ENCODE measurements around the gene CPVL. TPM values are rescaled to one million over a fixed set of nuclear protein-coding genes. Genes with fewer than 3 reads are reported as not detected.
A peak's percentile ranks its signal among the peaks of the same experiment; 100 is the strongest.

CPVL gene
- total RNA-seq, 4 donors from 2014 or later: 8.0 to 28.5 (median 11.3) TPM

DNA sequence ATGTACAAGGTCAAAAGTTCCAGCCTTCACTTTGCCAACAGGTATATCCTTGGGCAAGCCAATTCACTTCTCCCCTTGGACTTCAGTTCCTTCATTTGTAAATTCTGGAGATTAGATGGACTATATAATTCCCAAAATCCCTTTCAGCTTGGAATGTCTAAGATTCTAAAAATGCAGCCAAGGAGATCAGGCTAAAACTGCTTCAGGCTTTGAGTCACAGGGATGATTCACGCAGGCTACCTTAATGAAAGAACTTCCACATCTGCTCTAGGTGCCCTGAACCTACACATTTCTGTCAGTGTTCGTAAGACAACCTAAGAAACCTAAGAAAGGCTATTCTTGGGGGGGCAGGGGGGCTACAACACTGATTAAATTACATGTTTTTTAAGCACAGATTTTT, 7.1 kb downstream of the CPVL start:
- no peaks in the 10 kb centered on the region for H3K4me1 ChIP-seq
- H3K27ac ChIP-seq (replicated peaks in 1 of 4): no peak overlapping the region
- no peaks in the 10 kb centered on the region for H3K36me3 ChIP-seq
- peak; percentile 26 for DNase-seq (ENCODE audit: extremely low spot score)
- no peaks in the 10 kb centered on the region for H3K9me3 ChIP-seq
- TF ChIP-seq POLR2AphosphoS5 (IDR thresholded peaks at IDR 0.05): no peak
- TF ChIP-seq, protein P1, sequence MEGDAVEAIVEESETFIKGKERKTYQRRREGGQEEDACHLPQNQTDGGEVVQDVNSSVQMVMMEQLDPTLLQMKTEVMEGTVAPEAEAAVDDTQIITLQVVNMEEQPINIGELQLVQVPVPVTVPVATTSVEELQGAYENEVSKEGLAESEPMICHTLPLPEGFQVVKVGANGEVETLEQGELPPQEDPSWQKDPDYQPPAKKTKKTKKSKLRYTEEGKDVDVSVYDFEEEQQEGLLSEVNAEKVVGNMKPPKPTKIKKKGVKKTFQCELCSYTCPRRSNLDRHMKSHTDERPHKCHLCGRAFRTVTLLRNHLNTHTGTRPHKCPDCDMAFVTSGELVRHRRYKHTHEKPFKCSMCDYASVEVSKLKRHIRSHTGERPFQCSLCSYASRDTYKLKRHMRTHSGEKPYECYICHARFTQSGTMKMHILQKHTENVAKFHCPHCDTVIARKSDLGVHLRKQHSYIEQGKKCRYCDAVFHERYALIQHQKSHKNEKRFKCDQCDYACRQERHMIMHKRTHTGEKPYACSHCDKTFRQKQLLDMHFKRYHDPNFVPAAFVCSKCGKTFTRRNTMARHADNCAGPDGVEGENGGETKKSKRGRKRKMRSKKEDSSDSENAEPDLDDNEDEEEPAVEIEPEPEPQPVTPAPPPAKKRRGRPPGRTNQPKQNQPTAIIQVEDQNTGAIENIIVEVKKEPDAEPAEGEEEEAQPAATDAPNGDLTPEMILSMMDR (IDR thresholded peaks at IDR 0.05): no peak
- TF ChIP-seq EP300 (IDR thresholded peaks at IDR 0.05): no peak
- TF ChIP-seq POLR2A (IDR thresholded peaks at IDR 0.05; ENCODE audit: low read depth): no peak
- no peak overlapping the region for H3K4me3 ChIP-seq
- intact Hi-C loops (cut with DNase I): no loop called here
- 88% methylated on average over 2 of the region's 2 CpGs for WGBS
- H3K27me3 ChIP-seq: peaks cover 0 to 21% (median 0%) of the 10 kb centered on the region in 4 donors

DNA sequence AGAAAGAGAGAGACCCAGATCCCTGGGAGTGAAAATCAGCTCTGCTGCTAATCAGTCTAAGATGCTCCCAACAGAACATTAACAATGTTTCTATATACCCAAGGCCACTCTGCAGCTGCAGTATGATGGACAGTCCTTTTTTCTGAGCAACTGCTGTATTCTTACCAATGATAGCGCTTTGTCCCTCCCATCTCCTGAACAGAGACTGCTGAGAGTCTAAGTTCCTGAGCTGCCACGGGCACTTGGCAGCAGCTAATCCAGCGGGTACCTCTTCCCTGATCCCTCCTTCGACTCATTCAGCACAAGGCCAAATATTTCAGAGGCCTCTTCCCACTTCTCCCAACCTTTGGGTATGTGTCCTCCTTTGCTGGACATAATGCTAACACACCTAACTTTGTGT, 7.7 kb downstream of the CPVL start:
- 62% methylated on average over 4 of the region's 4 CpGs for WGBS
- intact Hi-C loops (cut with DNase I): no loop called here
- peak; percentile 68 for DNase-seq (ENCODE audit: extremely low spot score)
- TF ChIP-seq POLR2A (IDR thresholded peaks at IDR 0.05; ENCODE audit: low read depth) (no peak), EP300 (IDR thresholded peaks at IDR 0.05) (no peak), POLR2AphosphoS5 (IDR thresholded peaks at IDR 0.05) (no peak)
- Histone ChIP-seq H3K4me3 (no peak overlapping the region), H3K9me3 (no peaks in the 10 kb centered on the region), H3K27ac (replicated peaks in 1 of 4) (no peak overlapping the region), H3K27me3 (peaks cover 0 to 16% (median 0%) of the 10 kb centered on the region in 4 donors), H3K4me1 (no peaks in the 10 kb centered on the region), H3K36me3 (no peaks in the 10 kb centered on the region)

DNA sequence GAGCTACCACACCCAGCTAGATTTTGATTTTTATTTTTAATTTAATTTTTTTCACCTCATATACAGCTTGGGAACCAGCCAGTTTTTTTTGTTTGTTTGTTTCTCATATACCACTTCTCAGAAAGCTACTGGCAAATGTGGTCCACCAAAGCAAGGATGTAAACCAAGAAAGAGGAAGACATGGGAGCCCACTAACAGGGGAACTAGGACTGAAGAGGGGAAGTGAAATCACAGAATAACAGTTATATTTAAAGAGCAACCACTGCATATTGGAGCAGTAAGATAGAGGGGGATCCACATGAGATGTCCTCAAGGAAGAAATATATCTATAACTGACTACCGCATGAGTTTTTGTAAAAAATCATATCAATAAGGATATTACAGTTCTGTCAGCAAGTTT, 10.5 kb downstream of the CPVL start:
- Histone ChIP-seq H3K27ac (replicated peaks in 1 of 4) (no peak overlapping the region), H3K27me3 (peaks cover 0 to 11% (median 0%) of the 10 kb centered on the region in 4 donors), H3K4me1 (no peaks in the 10 kb centered on the region), H3K9me3 (no peaks in the 10 kb centered on the region), H3K4me3 (no peak overlapping the region), H3K36me3 (no peaks in the 10 kb centered on the region)
- intact Hi-C loops (cut with DNase I): no loop called here
- no peak for DNase-seq (ENCODE audit: extremely low spot score)
- TF ChIP-seq POLR2AphosphoS5 (IDR thresholded peaks at IDR 0.05) (no peak), POLR2A (IDR thresholded peaks at IDR 0.05; ENCODE audit: low read depth) (no peak), EP300 (IDR thresholded peaks at IDR 0.05) (no peak)
- TF ChIP-seq, protein P1 (IDR thresholded peaks at IDR 0.05): no peak
- WGBS: 90% methylated on average over 1 of the region's 1 CpG

DNA sequence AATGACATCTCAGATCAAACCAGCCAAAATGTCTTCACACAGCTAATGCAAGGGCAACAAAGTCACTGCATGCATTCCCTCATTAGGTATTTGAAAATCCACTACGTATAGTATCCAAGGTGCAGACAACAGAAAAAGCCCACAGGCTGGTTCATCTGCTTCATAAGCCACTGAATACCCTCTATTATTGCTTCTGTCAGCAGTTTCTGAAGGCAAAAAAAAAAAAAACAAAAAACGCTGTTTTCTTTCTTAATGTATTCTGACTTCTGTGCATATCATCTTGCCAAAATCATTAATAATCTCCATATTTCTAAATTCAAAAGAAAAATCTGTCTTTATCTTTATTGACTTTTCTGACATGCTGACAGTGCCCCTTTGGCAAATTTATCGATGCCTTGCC, 13.4 kb downstream of the CPVL start:
- no peaks in the 10 kb centered on the region for H3K27me3 ChIP-seq
- intact Hi-C loops (cut with DNase I): no loop called here
- 91% methylated on average over 3 of the region's 3 CpGs for WGBS
- TF ChIP-seq POLR2A (IDR thresholded peaks at IDR 0.05; ENCODE audit: low read depth) (no peak), POLR2AphosphoS5 (IDR thresholded peaks at IDR 0.05) (no peak), EP300 (IDR thresholded peaks at IDR 0.05) (no peak)
- TF ChIP-seq, protein P1 (IDR thresholded peaks at IDR 0.05): no peak
- no peaks in the 10 kb centered on the region for H3K9me3 ChIP-seq
- no peak for DNase-seq (ENCODE audit: extremely low spot score)
- H3K4me3 ChIP-seq: no peak overlapping the region
- no peaks in the 10 kb centered on the region for H3K36me3 ChIP-seq
- no peak overlapping the region for H3K27ac ChIP-seq (replicated peaks in 1 of 4)
- no peaks in the 10 kb centered on the region for H3K4me1 ChIP-seq

DNA sequence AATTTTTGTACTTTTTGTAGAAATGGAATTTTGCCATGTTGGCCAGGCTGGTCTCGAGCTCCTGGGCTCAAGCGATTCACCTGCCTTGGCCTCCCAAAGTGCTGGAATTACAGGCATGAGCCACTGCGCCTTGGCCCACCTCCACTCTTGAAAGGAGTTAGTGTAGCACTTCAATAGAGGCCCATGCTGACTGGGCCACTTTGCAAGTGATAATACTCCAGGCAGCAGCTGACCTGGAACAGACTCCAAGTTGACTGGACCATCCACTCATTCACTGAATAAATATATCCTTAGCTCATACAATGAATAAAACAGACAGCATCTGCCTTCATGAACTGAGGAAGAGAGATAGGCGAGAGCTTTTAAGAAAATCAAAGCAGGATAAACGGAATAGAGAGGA, 14.7 kb downstream of the CPVL start:
- WGBS: 88% methylated on average over 5 of the region's 5 CpGs
- DNase-seq (ENCODE audit: extremely low spot score): no peak
- Histone ChIP-seq H3K27ac (replicated peaks in 1 of 4) (no peak overlapping the region), H3K4me1 (no peaks in the 10 kb centered on the region), H3K27me3 (no peaks in the 10 kb centered on the region), H3K36me3 (no peaks in the 10 kb centered on the region), H3K4me3 (no peak overlapping the region), H3K9me3 (no peaks in the 10 kb centered on the region)
- TF ChIP-seq, protein P1 (IDR thresholded peaks at IDR 0.05): no peak
- TF ChIP-seq EP300 (IDR thresholded peaks at IDR 0.05) (no peak), POLR2A (IDR thresholded peaks at IDR 0.05; ENCODE audit: low read depth) (no peak), POLR2AphosphoS5 (IDR thresholded peaks at IDR 0.05) (no peak)
- intact Hi-C loops (cut with DNase I): no loop called here
